ENCODE measurements around the gene KCND3.

KCND3 gene

DNA sequence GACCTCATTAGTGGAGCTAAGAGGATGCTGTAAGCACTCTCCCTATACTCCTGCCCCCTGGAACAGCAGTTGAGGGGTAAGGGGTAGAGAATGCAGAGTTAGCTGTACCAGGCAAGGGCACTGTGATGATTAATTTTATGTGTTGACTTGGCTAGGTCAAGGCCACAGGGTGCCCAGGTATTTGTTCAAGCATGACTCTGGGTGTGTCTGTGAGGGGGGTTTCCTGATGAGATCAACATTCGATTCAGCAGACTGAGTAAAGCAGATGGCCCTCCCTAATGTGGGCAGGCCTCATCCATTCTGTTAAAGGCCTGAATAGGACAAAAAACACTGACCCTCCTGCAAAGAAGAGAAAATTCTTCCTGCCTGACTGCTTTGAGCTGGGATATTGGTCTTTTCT, 110.8 kb downstream of the KCND3 start:
- DNase-seq, result no peak

DNA sequence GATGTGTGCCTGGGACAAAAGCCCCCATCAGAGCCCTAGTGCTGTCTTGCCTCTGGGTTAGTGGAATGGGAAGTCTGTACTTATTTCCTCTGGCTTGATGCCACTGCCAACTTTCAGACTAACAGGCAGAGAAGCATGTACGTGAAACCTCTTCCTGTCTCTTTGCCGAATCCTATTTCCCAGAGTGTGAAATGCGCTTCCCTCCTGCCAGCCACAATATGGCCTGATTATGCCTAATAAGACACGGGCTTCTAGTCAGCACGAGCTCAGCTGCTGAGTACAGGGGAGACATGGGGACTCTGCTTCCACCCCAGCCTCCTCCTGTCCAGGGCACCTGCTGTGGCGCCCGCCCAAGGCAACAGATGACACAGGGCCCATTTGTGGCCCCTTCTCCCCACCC, 111.4 kb downstream of the KCND3 start:
- no peak for DNase-seq

GRCh38 chr1:111876631-111877030, 112.8 kb downstream of the KCND3 start:
- DNase-seq, result no peak

DNA sequence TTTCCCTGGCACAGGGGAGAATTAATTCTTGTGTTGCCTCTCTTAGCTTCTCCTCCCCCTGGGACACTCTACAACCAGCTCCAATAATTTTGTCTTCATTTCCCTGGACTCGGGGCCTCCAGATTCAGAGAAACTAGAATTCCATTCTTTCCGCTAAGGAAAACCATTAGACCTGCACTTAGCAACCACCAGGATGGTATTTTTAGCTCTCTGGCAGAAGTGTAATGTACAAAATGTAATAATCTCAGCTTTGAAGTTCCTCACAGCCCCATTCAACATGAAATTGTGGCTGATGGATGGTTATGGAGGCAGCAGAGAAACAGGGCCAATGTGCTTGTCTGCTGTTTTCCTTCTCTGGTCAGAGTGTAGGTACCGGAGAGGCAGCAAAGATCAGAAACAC, 113.8 kb downstream of the KCND3 start:
- DNase-seq, result no peak

DNA sequence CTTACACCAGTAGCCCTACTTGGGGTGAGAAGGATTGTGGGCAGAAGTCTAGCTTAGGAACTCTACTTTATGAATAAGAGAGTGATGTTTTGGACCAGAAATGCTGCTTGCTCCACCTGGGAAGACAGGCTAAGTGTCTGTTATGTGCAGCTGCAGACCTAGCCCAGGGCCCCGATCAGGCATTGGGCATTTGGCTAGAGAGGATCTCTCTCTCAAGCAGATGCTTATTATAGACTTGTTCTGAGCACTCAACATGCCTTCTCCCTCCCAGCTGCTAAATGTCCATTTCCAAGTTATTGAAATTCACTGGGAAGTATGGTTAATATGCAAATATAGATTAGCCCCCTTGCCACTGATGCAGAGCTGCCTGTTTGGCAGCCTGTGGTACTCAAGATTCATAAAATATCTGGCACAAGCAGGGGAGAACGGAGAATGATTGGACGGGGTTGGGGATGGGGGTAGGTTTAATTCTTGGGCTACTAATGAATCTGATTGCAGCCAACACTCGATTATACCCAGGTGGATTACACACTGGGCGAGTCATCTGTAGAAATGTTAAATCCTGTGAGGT, 115.9 kb downstream of the KCND3 start:
- no peak for DNase-seq

- no peak for DNase-seq
These were observed 119.3 kb downstream of the KCND3 start for GRCh38 chr1:111870181-111870580.

- DNase-seq, result no peak
These were observed 121.5 kb downstream of the KCND3 start for GRCh38 chr1:111867868-111868440.

DNA sequence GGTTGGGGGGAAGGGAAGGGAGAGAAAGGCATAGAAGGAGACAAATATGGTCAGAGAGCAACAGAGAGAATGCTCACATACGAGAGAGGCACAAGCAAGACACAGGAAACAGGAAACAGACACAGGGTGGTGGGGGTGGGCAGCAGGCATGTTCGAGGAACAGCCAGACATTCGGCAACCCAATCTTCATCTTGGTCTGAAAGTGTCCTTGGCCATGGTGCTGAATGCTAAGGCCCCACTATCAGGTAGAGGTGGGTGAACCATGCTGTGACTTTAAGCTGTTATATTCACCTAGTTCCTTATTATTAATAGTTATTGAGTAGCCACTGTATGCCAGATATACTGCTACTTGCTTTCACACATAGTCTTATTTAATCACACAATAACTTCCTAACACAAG, 124.6 kb downstream of the KCND3 start:
- no peak for DNase-seq

- no peak for DNase-seq
These were observed 126.1 kb downstream of the KCND3 start for GRCh38 chr1:111863401-111863800.

GRCh38 chr1:111862599-111862998, 126.9 kb downstream of the KCND3 start:
- DNase-seq, result no peak

- no peak for DNase-seq
These were observed 127.9 kb downstream of the KCND3 start for GRCh38 chr1:111861523-111861922.

- no peak for DNase-seq
These were observed 132.2 kb downstream of the KCND3 start for GRCh38 chr1:111857194-111857651.

- no peak for DNase-seq
These were observed 132.9 kb downstream of the KCND3 start for GRCh38 chr1:111856411-111857185.

GRCh38 chr1:111855260-111855659, 134.2 kb downstream of the KCND3 start:
- no peak for DNase-seq

DNA sequence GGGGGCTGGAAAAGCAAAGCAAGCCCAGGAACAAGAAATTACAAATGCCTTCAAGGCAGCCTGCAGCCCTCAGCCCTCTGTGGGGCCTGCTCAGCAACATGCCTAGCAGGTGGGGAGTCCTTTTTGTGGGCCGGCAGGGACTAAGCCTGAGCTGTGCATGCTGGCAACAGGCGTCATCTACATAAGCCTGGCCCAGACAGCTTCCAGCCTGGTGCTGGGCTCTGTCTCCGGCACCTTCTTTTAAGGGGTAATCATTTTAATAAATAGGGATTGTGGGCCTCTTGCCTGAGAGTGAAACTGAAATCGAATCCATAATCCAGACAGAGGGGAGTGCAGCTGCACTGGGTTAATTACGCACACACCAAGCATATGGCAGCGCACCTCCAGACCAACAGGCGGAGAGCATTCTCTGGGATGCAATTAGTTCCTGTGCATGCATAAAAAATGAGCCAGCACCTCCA, 137.2 kb downstream of the KCND3 start:
- DNase-seq, result no peak

DNA sequence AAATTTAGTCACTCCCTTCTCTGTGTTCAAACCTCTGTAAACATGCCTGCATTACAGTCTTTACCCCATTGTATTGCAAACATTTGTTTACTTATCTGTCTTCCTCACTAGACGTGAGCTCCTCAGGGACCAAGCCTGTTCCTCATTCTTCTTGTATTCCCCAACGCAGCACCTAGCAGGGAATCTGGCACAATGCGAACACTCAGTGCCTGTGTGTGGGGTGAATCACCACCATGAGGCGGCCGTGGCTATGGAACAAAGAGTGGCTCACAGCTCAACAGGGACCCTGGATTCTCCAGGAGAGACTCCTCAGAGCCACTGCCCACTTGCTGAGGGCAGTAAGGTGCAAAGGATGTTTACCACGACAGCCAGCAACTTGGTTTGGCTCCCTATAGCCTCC, 137.9 kb downstream of the KCND3 start:
- no peak for DNase-seq

DNA sequence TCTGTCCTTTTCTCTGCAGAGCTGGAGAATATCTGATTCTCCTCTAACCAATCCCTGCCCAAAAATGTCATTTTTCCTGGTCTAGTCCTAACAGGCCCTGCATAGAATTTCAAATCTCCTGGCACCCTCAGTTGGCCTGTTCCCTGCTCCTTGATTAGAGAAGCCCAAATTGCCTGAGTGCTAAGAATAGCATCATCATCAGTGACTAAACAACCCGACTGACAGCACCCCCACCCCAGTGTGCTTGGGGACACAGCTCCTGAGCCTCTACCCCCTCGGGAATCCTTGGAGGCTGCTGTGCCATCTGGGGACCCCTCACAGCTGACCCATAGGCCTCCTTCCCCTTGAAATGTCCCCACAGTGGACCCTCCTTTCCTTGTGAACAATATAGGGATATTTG, 139.4 kb downstream of the KCND3 start:
- DNase-seq, result no peak

DNA sequence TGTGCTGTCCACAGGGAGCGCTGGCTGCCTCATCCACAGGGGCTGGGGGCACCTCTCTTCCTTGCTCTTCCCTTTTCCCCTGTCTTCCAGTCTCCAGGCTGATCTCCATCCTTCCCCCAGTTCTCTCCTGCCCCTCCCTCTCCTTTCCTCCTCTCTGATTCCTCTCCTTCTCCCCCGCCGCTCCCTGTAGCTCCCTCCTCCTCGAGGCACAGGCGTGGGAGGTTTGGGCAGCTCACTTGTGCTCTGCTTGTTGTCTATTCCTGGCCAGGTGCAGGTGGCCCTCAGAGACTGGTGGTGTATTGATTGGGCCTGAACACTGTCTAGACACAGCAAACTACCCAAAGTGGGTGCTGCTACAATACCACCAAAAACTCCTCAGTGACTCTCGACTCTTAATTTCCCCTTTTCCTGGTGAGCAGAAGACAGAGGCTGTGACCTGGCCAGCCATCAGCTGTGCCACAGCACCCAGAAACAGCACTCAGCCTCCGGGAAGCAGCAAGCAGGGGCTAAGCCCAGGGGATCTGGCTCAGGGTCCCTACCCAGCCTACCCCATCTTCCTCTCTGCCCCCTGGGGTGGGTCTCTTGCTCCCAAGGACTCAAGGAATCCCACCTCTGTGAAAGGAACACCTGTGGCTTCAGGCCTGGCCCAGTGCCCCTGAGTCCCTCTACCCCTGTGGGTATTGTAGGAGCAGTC, 140.5 kb downstream of the KCND3 start:
- DNase-seq, result no peak

DNA sequence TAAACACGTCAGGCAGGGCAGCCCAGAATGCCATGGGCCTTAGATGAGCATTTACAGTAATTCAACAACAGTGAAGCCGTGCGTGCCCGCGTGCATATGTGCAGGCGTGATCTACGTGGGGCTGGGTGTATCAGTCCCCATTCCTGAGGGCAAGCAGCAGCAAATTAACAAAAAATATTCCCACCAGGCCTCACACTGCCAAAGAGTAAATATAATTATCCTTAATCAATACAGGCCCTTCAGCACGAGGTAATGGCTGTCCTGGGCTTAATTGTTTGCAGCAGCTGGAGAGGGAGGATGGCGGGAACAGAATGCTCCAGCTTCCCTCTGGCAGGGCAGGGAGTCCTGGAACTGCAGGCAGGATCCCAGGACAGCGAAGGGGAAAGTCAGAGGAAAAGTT, 142.0 kb downstream of the KCND3 start:
- DNase-seq, result no peak

DNA sequence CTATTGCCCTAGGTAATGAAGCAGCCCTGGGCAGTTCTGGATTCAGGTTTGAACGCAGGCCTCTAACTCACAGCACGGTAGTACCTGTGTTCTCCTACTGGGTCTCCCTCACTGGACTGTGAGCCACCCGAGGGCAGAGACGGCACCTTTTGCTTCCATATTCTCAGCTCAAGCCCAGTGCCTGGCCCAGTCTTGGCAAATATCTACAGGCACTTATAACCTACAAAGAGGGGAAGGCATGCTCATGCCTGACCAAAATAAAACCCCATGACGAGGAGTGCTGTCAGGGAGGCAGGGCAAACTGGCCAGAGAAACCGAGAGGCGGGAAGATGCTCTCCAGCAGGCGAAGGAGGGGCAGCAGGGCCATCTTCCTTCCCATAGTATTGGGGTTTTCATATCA, 142.6 kb downstream of the KCND3 start:
- no peak for DNase-seq

DNA sequence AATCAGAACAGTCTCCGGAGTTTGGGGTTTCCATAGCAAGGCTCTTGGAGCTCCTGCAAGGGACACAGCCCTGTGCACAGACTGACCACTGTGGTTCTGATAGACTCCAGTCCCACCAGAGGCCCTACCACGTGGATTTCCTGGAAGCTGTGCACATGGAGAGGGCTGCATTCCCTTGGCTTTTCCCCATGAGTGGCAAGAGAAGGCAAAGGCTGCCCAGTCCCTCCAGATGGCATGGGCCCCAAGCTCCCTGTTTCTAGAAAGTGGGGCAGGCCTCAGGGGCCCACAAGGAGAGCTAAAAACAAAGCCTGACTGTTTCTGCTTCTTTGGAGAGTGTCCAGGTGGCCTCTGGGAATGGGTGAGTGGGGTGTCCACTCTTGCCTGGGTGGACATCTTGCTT, 146.3 kb downstream of the KCND3 start:
- no peak for DNase-seq

DNA sequence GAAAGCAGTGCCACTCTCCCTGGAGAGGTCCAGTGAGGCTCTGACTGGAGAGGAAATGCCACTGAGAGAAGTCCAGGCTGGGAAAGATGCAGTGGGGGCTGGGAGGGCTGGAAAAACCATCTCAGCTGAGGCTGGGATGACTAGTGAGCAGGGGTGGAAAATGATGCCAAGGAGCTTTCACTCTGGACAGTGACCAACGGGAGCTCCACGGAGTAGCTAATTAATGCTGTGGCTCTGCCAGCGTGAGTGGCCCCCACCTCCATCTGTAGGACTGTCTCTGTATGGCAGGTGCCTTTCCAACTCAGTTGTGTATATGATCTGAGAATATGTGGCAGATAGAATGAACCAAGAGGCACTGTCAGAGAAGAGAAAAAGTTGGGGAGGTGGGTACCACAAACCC, 147.1 kb downstream of the KCND3 start:
- no peak for DNase-seq

DNA sequence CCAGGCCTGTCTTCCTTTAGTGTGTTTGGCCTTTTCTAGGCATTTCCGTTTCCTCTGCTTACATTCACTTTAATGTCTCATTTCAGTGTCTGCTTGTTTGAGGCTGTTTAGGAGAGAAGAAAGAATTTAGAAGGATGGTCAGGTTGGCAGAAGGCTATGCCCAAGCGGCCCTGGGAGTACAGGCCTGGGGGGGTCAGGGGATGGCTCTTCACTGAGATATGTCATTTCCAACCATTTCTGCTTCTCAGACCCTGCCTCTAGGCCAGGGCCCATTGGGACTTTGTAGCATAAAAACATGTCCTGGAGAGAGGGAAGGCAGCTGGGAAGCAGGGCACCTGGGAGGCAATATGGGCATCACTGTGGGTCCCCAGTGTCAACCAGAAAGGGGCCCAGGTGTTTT, 147.7 kb downstream of the KCND3 start:
- no peak for DNase-seq

DNA sequence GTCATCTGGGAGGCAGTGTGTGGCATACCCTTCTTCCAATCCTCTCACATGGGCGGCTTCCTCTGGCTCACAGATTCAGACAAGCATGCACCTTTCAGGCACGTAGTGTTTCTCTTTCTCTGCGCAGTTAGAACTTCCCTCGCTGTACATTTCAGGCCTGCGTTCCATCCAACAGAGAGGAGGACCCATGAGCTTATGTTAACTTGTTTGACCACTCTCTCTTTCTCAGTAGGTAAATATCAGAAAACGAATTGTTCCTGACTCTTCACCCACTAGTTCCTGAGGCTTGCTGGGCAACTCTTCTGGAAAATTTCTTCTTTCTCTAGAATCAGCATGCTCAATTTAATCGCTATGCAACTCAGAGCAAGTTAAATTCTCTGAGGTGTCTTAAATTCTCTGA, 148.3 kb downstream of the KCND3 start:
- no peak for DNase-seq
